ENCODE data around the gene MIEF1.
A peak's percentile ranks its signal among the peaks of the same experiment; 100 is the strongest.

The MIEF1 gene

DNA sequence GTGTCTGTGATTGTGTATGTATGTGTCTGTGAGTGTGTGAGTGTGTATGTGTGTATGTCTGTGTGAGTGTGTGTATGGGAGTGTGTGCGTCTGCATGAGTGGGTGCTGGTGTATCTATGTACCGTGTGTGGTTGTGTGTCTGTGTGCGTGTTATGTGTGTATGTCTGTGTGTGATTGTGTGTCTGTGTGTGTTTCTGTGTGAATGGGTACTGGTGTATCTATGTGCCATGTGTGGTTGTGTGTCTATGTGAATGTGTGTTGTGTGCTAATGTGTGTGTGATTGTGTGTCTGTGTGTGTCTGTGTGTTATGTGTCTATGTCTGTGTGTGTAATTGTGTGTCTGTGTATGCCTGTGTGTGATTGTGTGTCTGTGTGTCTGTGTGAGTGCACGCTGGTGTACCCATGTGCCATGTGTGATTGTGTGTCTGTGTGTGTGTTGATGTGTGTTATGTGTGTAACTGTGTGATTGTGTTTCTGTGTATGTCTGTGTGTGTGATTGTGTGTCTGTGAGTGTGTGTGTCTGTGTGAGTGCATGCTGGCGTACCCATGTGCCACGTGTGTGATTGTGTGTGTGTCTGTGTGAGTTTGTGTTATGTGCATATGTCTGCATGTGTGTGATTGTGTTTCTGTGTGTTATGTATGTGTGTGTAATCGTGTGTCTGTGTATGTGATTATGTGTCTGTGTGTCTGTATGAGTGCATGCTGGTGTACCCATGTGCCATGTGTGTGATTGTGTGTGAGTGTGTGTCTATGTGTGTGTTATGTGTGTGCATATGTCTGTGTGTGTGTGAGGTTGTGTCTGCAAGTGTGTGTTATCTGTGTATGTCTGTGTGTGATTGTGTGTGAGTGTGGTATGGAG lies 61.7 kb downstream of the MIEF1 start:
- no peak for DNase-seq

DNA sequence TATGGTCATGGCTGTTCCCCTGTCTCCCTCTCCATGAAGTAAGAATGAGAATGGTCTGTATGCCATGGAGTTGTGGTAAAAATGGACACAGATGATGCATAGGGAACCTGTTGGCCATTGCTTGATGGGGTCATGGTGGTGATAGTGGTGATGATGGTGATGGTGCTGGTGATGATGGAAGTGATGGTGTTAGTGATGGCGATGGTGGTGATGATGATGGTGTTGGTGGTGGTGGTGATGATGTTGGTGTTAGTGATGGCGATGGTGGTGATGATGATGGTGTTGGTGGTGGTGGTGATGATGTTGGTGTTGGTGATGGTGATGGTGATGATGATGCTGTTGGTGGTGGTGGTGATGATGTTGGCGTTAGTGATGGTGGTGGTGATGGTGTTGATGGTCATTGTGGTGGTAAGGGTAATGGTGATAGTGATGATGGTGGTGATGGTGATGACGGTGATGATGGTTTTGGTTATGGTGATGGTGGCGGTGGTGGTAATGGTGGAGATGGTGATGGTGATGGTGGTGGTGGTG lies 63.4 kb downstream of the MIEF1 start:
- no peak for DNase-seq

DNA sequence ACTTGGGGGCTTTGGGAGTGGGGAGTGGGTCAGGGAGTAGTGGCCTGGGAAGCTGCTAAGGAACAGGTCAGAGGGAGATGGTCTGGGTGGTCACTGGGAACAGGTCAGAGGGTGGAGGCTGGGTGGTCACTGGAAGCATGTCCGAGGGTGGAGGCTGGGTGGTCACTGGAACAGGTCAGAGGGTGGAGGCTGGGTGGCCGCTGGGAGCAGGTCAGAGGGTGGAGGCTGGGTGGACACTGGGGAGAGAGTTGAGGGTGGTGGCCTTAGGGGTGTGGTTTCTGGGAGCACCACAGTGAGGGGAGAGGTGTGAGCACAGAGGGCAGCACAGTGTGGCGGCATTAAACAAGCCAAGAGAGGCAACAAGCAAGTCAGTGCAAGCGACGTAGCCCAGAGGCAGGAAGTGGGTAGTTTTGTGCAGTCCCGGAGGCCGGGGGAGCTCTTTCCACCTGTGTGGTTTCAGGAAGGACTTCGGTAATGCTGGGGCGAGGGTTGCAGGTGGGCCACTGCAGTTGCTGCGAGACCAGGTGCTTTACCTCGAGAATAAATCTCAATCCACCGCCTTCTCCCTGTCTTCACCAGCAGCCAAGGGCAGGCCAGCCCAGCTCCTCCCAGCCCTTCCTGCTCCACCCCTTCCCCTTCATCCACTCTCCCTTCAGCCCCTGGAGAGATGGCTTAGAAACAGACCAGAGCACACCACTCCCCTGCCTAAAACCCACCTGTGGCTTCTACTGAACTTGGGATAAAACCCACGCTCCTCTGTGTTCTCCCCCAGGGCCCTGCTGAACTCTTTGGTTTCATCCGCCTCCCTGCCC lies 65.3 kb downstream of the MIEF1 start:
- peak; percentile 41 for DNase-seq
